HepG2 (cell line): Measurements from ENCODE around the gene TNK1. TPM values are rescaled to one million over a fixed set of nuclear protein-coding genes. Genes with fewer than 3 reads are reported as not detected.

Source experiments
- ASH2L ChIP-seq: fragments of 300-600, 200-600 bp; sonication (generic); IDR thresholded peaks from 2 replicates; pipeline ENCODE4 v1.7.0; 2017; ENCODE audit warnings: low read depth, mild to moderate bottlenecking, moderate library complexity, mixed read lengths, low read length; ENCODE audit not compliant: insufficient read length
- ATF4 ChIP-seq, 2 experiments: fragments of 450-650 bp in 1 of 2; sonication (generic) in 1 of 2; formaldehyde crosslinking; IDR thresholded peaks; 2 replicates each; pipeline versions ENCODE4 v1.5.0 to v1.8.0; 2020 to 2022; ENCODE audit warnings: mild to moderate bottlenecking in 1 of 2, missing genetic modification reagents in 1 of 2
- HBP1 ChIP-seq: IDR thresholded peaks from 2 replicates; pipeline ENCODE4 v1.6.1; 2016; ENCODE audit warnings: low read depth, control low read depth
- HOMEZ ChIP-seq: IDR thresholded peaks from 2 replicates; pipeline ENCODE4 v1.6.1; 2016; ENCODE audit warnings: low read depth
- NFAT5 ChIP-seq: sonication (generic); formaldehyde crosslinking; IDR thresholded peaks from 2 replicates; pipeline ENCODE4 v1.4.0; 2020; ENCODE audit warnings: missing genetic modification reagents
- THAP11 ChIP-seq: IDR thresholded peaks from 2 replicates; pipeline ENCODE4 v1.6.1; 2016; ENCODE audit warnings: missing biosample characterization, missing genetic modification reagents
- U2AF2 ChIP-seq: fragments of 200-400 bp; formaldehyde crosslinking; IDR thresholded peaks from 2 replicates; pipeline ENCODE4 v1.6.1; 2017; ENCODE audit warnings: low read depth, mild to moderate bottlenecking, low read length
- ZNF318 ChIP-seq: sonication (generic); formaldehyde crosslinking; IDR thresholded peaks from 2 replicates; pipeline ENCODE4 v1.4.0; 2020; ENCODE audit warnings: mild to moderate bottlenecking, missing genetic modification reagents
- ZNF703 ChIP-seq: sonication (generic); formaldehyde crosslinking; IDR thresholded peaks from 2 replicates; pipeline ENCODE4 v1.5.1; 2020; ENCODE audit warnings: missing genetic modification reagents, mild to moderate bottlenecking, moderate library complexity, borderline replicate concordance
- ZNF777 ChIP-seq: sonication (generic); formaldehyde crosslinking; IDR thresholded peaks from 2 replicates; pipeline ENCODE4 v1.4.0; 2020; ENCODE audit warnings: missing genetic modification reagents
- polyA plus RNA-seq, 8 experiments: library from polyadenylated mRNA; depleted of rRNA in 3 of 8; stranded (reverse) in 7 of 8; unstranded in 1 of 8; fragments of >200 nt; fragmentation: Illumina TruSeq in 4 of 8; extraction: Trizol in 4 of 8; gene quantifications; 2 replicates each; pipeline versions ENCODE4 v1.2.1 to v1.2.3, GENCODE V29; 2011 to 2016; ENCODE audit warnings: low read depth in 4 of 8, missing spikeins in 1 of 8, mixed read lengths in 1 of 8; ENCODE audit not compliant: insufficient read depth in 1 of 8
- total RNA-seq, 5 experiments: library from RNA; depleted of rRNA; stranded (reverse); fragments of >200 nt; fragmentation: Illumina TruSeq; extraction: Trizol; gene quantifications; 2 replicates each; pipeline ENCODE4 v1.2.3, GENCODE V29; 2016; ENCODE audit warnings: low read depth in 1 of 5

Gene TNK1
- total and polyA plus RNA-seq, 2 of the 13 experiments (the other 11 are each of a cell fraction or from before 2014, with no cell fraction given), result 2.0 to 3.5 TPM

GRCh38 chr17:7394452-7395191, 13.7 kb downstream of the TNK1 start, which contains the start of gene PLSCR3 (continued):
- TF ChIP-seq HBP1 (CRISPR knock-in tag) (no peak), ATF4 (CRISPR knock-in tag; IDR thresholded peaks at IDR 0.05) (no peak), ZNF777 (CRISPR knock-in tag) (peak; percentile 24; the same call in 1 of the 2 replicates), HOMEZ (CRISPR knock-in tag) (no peak), ZNF703 (CRISPR knock-in tag) (no peak), THAP11 (CRISPR knock-in tag) (peak; percentile 72), ASH2L (no peak), ZNF318 (no peak), U2AF2 (no peak), NFAT5 (no peak)
